Measurements from ENCODE around the gene SLC24A3.

SLC24A3 gene

DNA sequence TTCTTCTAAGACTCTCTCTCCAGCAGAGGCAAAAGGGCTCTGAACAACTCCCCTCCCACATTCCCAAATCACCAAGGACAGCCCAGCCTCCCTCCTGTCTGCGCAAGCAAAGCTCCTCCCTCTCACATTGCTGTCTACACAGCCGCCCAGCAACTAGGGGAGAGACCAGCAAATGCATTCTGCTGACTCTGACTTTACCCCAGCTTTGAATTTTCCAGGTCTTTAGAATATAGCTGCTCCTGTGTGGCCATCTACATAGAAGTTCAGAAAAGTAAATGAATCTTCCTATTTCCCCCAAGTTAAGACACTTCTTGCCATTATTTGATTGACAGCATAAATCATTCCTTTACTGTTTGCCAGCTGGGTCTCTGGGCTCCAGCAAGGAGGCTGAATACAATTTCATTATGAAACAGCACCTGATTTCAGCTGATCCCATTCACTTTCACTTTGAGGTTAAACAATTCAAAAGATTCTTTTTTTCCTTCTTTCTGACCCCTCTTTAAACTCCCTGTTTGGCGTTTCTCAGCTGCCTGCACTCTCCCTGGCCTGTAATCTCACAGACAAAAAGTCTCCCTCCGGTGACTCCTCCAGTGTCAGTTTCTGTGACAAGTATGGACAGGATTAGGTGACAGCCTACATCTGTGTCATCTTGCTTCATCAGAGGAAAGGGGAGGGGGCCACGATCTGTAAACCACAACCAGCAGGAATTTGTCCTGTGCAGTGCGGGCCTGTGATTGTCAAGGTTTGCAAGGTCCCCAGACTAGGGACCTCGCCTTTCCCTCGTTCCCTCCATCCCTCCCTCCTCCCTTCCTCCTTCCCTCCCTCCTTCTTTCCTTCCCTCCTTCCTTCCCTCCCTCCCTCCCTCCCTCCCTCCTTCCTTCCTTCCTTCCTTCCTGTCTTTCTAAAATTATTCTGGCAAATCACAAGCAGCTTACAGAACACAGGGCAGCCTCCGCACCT is 340.1 kb downstream of the SLC24A3 start:
- H3K14ac ChIP-seq (ENCODE audit: low read length), result no peak overlapping the region
- H4K8ac ChIP-seq (ENCODE audit: low read depth, low read length), result no peak overlapping the region
- H3K4me3 ChIP-seq (ENCODE audit: low read length in 2 of 2), result no peak overlapping the region
- no peak overlapping the region for H3K27ac ChIP-seq (replicated peaks; ENCODE audit: low read length)
- DNase-seq (ENCODE audit: low spot score), result peak; percentile 50
- H3K4ac ChIP-seq (ENCODE audit: low read length), result no peak overlapping the region
- no peak overlapping the region for H4K91ac ChIP-seq (ENCODE audit: low read depth, low read length, poor library complexity)
- no peak overlapping the region for H3K4me2 ChIP-seq (ENCODE audit: insufficient read depth, low read length, poor library complexity, severe bottlenecking)
- no peaks in the 10 kb centered on the region for H3K9me3 ChIP-seq (replicated peaks in 1 of 2; ENCODE audit: control insufficient read depth in 2 of 2, insufficient read depth in 1 of 2, low read depth in 1 of 2, low read length in 2 of 2)
- no peaks in the 10 kb centered on the region for H3K79me1 ChIP-seq (ENCODE audit: low read depth, low read length)
- H3K4me1 ChIP-seq (ENCODE audit: control insufficient read depth in 2 of 2, insufficient read depth in 1 of 2, low read depth in 1 of 2, low read length in 2 of 2), result peaks cover 7 to 9% of the 10 kb centered on the region in 2 donors
- H3K9ac ChIP-seq (ENCODE audit: low read depth, low read length, poor library complexity), result no peak overlapping the region
- no peak overlapping the region for H2AK5ac ChIP-seq (ENCODE audit: low read depth, low read length)
- H2BK5ac ChIP-seq (ENCODE audit: low read length), result no peak overlapping the region
- no peak overlapping the region for H2BK15ac ChIP-seq (ENCODE audit: low read length)
- no CpG with 5 or more reads among the region's 9 CpGs for WGBS, 2 donors (ENCODE audit: extremely low coverage in 2 of 2, insufficient read length in 2 of 2, insufficient replicate concordance in 1 of 2)
- H3K18ac ChIP-seq (ENCODE audit: low read length), result no peak overlapping the region
- no peaks in the 10 kb centered on the region for H3K36me3 ChIP-seq (replicated peaks in 1 of 2; ENCODE audit: control insufficient read depth in 2 of 2, insufficient read depth in 2 of 2, low read length in 2 of 2)
- H2AFZ ChIP-seq (ENCODE audit: low read length), result peak overlapping the region; percentile 42
- no peak overlapping the region for H2BK12ac ChIP-seq (ENCODE audit: low read length)
- no peak overlapping the region for H2BK120ac ChIP-seq (ENCODE audit: low read depth, low read length)
- no peaks in the 10 kb centered on the region for H3K27me3 ChIP-seq (ENCODE audit: control insufficient read depth in 3 of 3, insufficient read depth in 3 of 3, low read depth in 1 of 3, low read length in 3 of 3)
- no peak overlapping the region for H3K23ac ChIP-seq (ENCODE audit: low read depth, low read length, poor library complexity)

DNA sequence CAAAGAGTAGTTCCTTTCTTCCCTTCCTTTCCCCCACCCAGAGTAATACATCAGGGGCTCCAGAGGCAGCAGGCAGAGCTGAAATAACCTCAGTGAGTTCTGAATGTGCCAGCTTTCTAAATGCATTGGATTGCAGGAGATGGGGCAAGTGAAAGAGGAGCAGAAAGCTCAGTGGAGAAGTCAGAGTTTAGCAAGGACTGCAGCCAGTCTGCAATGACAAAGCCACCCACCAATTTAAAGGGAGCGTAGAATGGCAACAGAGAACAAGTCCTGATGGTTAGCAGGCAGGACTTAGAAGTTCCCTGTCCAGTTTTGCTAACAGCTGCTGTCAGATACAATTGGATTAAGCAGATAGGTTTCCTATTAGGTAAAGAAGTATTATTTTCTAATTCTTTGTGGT is 342.2 kb downstream of the SLC24A3 start:
- Histone ChIP-seq H3K23ac (ENCODE audit: low read depth, low read length, poor library complexity) (no peak overlapping the region), H3K9ac (ENCODE audit: low read depth, low read length, poor library complexity) (no peak overlapping the region), H2BK120ac (ENCODE audit: low read depth, low read length) (no peak overlapping the region), H3K4me3 (ENCODE audit: low read length in 2 of 2) (no peak overlapping the region), H2BK5ac (ENCODE audit: low read length) (no peak overlapping the region), H4K8ac (ENCODE audit: low read depth, low read length) (no peak overlapping the region), H3K27ac (replicated peaks; ENCODE audit: low read length) (no peak overlapping the region), H4K91ac (ENCODE audit: low read depth, low read length, poor library complexity) (no peak overlapping the region), H3K4me2 (ENCODE audit: insufficient read depth, low read length, poor library complexity, severe bottlenecking) (no peak overlapping the region), H3K27me3 (ENCODE audit: control insufficient read depth in 3 of 3, insufficient read depth in 3 of 3, low read depth in 1 of 3, low read length in 3 of 3) (no peaks in the 10 kb centered on the region), H3K18ac (ENCODE audit: low read length) (no peak overlapping the region), H2BK15ac (ENCODE audit: low read length) (no peak overlapping the region), H3K4ac (ENCODE audit: low read length) (no peak overlapping the region), H3K14ac (ENCODE audit: low read length) (no peak overlapping the region), H2AK5ac (ENCODE audit: low read depth, low read length) (no peak overlapping the region), H3K79me1 (ENCODE audit: low read depth, low read length) (no peaks in the 10 kb centered on the region), H3K9me3 (replicated peaks in 1 of 2; ENCODE audit: control insufficient read depth in 2 of 2, insufficient read depth in 1 of 2, low read depth in 1 of 2, low read length in 2 of 2) (no peaks in the 10 kb centered on the region), H2BK12ac (ENCODE audit: low read length) (no peak overlapping the region), H2AFZ (ENCODE audit: low read length) (no peak overlapping the region), H3K36me3 (replicated peaks in 1 of 2; ENCODE audit: control insufficient read depth in 2 of 2, insufficient read depth in 2 of 2, low read length in 2 of 2) (no peaks in the 10 kb centered on the region), H3K4me1 (ENCODE audit: control insufficient read depth in 2 of 2, insufficient read depth in 1 of 2, low read depth in 1 of 2, low read length in 2 of 2) (peaks cover 7 to 9% of the 10 kb centered on the region in 2 donors)
- DNase-seq (ENCODE audit: low spot score), result no peak
- WGBS, 2 donors (ENCODE audit: extremely low coverage in 2 of 2, insufficient read length in 2 of 2, insufficient replicate concordance in 1 of 2), result no CpG with 5 or more reads among the region's 1 CpG

- Histone ChIP-seq H2AK5ac (ENCODE audit: low read depth, low read length) (no peak overlapping the region), H4K8ac (ENCODE audit: low read depth, low read length) (no peak overlapping the region)
Observed at GRCh38 chr20:19555726-19556125, 343.3 kb downstream of the SLC24A3 start.

DNA sequence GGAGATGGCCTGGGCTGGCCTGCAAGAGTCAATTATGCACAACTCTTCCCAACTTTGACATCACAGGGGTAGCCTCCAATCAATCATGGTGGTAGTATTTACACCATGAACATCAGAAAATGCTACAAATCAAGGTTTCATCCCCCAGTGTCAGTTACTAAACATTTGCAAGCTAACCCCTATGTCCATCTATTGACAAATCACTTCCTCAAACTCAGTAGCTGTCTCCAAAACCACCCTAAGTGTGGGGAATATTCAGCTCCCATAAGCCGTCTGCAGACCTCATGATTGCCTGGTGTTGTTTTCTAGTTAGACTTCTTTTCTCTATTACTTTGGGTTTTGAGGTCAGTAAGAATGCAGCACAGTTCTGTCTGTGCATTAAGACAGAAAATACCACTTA is 344.8 kb downstream of the SLC24A3 start:
- no peak overlapping the region for H4K8ac ChIP-seq (ENCODE audit: low read depth, low read length)
- no CpG with 5 or more reads among the region's 1 CpG for WGBS, 2 donors (ENCODE audit: extremely low coverage in 2 of 2, insufficient read length in 2 of 2, insufficient replicate concordance in 1 of 2)
- H4K91ac ChIP-seq (ENCODE audit: low read depth, low read length, poor library complexity), result no peak overlapping the region
- no peak overlapping the region for H2AK5ac ChIP-seq (ENCODE audit: low read depth, low read length)
- H3K27ac ChIP-seq (replicated peaks; ENCODE audit: low read length), result no peak overlapping the region
- peaks cover 4 to 7% of the 10 kb centered on the region in 2 donors for H3K4me1 ChIP-seq (ENCODE audit: control insufficient read depth in 2 of 2, insufficient read depth in 1 of 2, low read depth in 1 of 2, low read length in 2 of 2)
- no peaks in the 10 kb centered on the region for H3K36me3 ChIP-seq (replicated peaks in 1 of 2; ENCODE audit: control insufficient read depth in 2 of 2, insufficient read depth in 2 of 2, low read length in 2 of 2)
- H2AFZ ChIP-seq (ENCODE audit: low read length), result no peak overlapping the region
- DNase-seq (ENCODE audit: low spot score), result no peak
- H3K27me3 ChIP-seq (ENCODE audit: control insufficient read depth in 3 of 3, insufficient read depth in 3 of 3, low read depth in 1 of 3, low read length in 3 of 3), result no peaks in the 10 kb centered on the region
- no peaks in the 10 kb centered on the region for H3K9me3 ChIP-seq (replicated peaks in 1 of 2; ENCODE audit: control insufficient read depth in 2 of 2, insufficient read depth in 1 of 2, low read depth in 1 of 2, low read length in 2 of 2)
- no peak overlapping the region for H3K9ac ChIP-seq (ENCODE audit: low read depth, low read length, poor library complexity)
- no peak overlapping the region for H3K4me2 ChIP-seq (ENCODE audit: insufficient read depth, low read length, poor library complexity, severe bottlenecking)
- H3K18ac ChIP-seq (ENCODE audit: low read length), result no peak overlapping the region
- no peak overlapping the region for H2BK15ac ChIP-seq (ENCODE audit: low read length)
- H3K23ac ChIP-seq (ENCODE audit: low read depth, low read length, poor library complexity), result no peak overlapping the region
- no peaks in the 10 kb centered on the region for H3K79me1 ChIP-seq (ENCODE audit: low read depth, low read length)
- H3K4me3 ChIP-seq (ENCODE audit: low read length in 2 of 2), result no peak overlapping the region
- H3K14ac ChIP-seq (ENCODE audit: low read length), result no peak overlapping the region
- H2BK5ac ChIP-seq (ENCODE audit: low read length), result no peak overlapping the region
- H3K4ac ChIP-seq (ENCODE audit: low read length), result no peak overlapping the region
- H2BK12ac ChIP-seq (ENCODE audit: low read length), result no peak overlapping the region
- no peak overlapping the region for H2BK120ac ChIP-seq (ENCODE audit: low read depth, low read length)

More at GRCh38 chr20:19555726-19556125, 343.3 kb downstream of the SLC24A3 start:
- H3K18ac ChIP-seq (ENCODE audit: low read length), result no peak overlapping the region
- H2BK120ac ChIP-seq (ENCODE audit: low read depth, low read length), result no peak overlapping the region
- H3K9ac ChIP-seq (ENCODE audit: low read depth, low read length, poor library complexity), result no peak overlapping the region
- no peaks in the 10 kb centered on the region for H3K9me3 ChIP-seq (replicated peaks in 1 of 2; ENCODE audit: control insufficient read depth in 2 of 2, insufficient read depth in 1 of 2, low read depth in 1 of 2, low read length in 2 of 2)
- H3K23ac ChIP-seq (ENCODE audit: low read depth, low read length, poor library complexity), result no peak overlapping the region
- H2BK5ac ChIP-seq (ENCODE audit: low read length), result no peak overlapping the region
- H4K91ac ChIP-seq (ENCODE audit: low read depth, low read length, poor library complexity), result no peak overlapping the region
- no peaks in the 10 kb centered on the region for H3K36me3 ChIP-seq (replicated peaks in 1 of 2; ENCODE audit: control insufficient read depth in 2 of 2, insufficient read depth in 2 of 2, low read length in 2 of 2)
- peaks cover 7 to 9% of the 10 kb centered on the region in 2 donors for H3K4me1 ChIP-seq (ENCODE audit: control insufficient read depth in 2 of 2, insufficient read depth in 1 of 2, low read depth in 1 of 2, low read length in 2 of 2)
- H3K27ac ChIP-seq (replicated peaks; ENCODE audit: low read length), result no peak overlapping the region
- no peak for DNase-seq (ENCODE audit: low spot score)
- H3K79me1 ChIP-seq (ENCODE audit: low read depth, low read length), result no peaks in the 10 kb centered on the region
- H3K14ac ChIP-seq (ENCODE audit: low read length), result no peak overlapping the region
- no peak overlapping the region for H2BK12ac ChIP-seq (ENCODE audit: low read length)
- no peak overlapping the region for H2BK15ac ChIP-seq (ENCODE audit: low read length)
- H2AFZ ChIP-seq (ENCODE audit: low read length), result no peak overlapping the region
- H3K27me3 ChIP-seq (ENCODE audit: control insufficient read depth in 3 of 3, insufficient read depth in 3 of 3, low read depth in 1 of 3, low read length in 3 of 3), result no peaks in the 10 kb centered on the region
- no peak overlapping the region for H3K4me2 ChIP-seq (ENCODE audit: insufficient read depth, low read length, poor library complexity, severe bottlenecking)
- no peak overlapping the region for H3K4ac ChIP-seq (ENCODE audit: low read length)
- H3K4me3 ChIP-seq (ENCODE audit: low read length in 2 of 2), result no peak overlapping the region
